T-helper 2 cell treated with Interferon-gamma antibody and Interleukin-4, amounts not matched to agents 100 ng/mL and 5 ng/mL, for 36 hours (primary cell): ENCODE measurements around the gene HAUS7. TPM values are rescaled to one million over a fixed set of nuclear protein-coding genes. Genes with fewer than 3 reads are reported as not detected.

ENCODE experiments used
- intact Hi-C: fragments of 100-400 bp; cut with micrococcal nuclease; formaldehyde crosslinking; loops from one replicate; pipeline ENCODE4 v1.15.1; 2023
- total RNA-seq: library from RNA; stranded (reverse); gene quantifications from 2 replicates; pipeline ENCODE4 v1.2.3, GENCODE V29; 2022

The HAUS7 gene
- total RNA-seq, 1 donor from 2014 or later: 57.5 TPM

GRCh38 chrX:153442463-153442862, 27.9 kb downstream of the HAUS7 start:
- intact Hi-C loops: no loop called here

- intact Hi-C loops: no loop called here
These were observed 28.4 kb downstream of the HAUS7 start for GRCh38 chrX:153441981-153442380.

- intact Hi-C loops: no loop called here
These were observed 29.1 kb downstream of the HAUS7 start for GRCh38 chrX:153441296-153441695.

GRCh38 chrX:153440556-153441135, 29.7 kb downstream of the HAUS7 start:
- intact Hi-C loops: no loop called here

GRCh38 chrX:153439977-153440376, 30.4 kb downstream of the HAUS7 start:
- intact Hi-C loops: no loop called here

- intact Hi-C loops: no loop called here
These were observed 31.8 kb downstream of the HAUS7 start for GRCh38 chrX:153438532-153438931.

GRCh38 chrX:153435845-153436244, 34.5 kb downstream of the HAUS7 start:
- intact Hi-C loops: no loop called here

- intact Hi-C loops: no loop called here
These were observed 35.6 kb downstream of the HAUS7 start for GRCh38 chrX:153434801-153435200.

GRCh38 chrX:153433781-153434285, 36.5 kb downstream of the HAUS7 start:
- intact Hi-C loops: no loop called here

GRCh38 chrX:153433161-153433680, 37.2 kb downstream of the HAUS7 start:
- intact Hi-C loops: no loop called here

- intact Hi-C loops: no loop called here
These were observed 39.6 kb downstream of the HAUS7 start for GRCh38 chrX:153430796-153431195.

- intact Hi-C loops: no loop called here
These were observed 44.2 kb downstream of the HAUS7 start for GRCh38 chrX:153426204-153426603.

- intact Hi-C loops: no loop called here
These were observed 46.7 kb downstream of the HAUS7 start for GRCh38 chrX:153423652-153424051.

GRCh38 chrX:153421856-153422255, 48.5 kb downstream of the HAUS7 start:
- intact Hi-C loops: no loop called here

GRCh38 chrX:153420851-153421599, 49.4 kb downstream of the HAUS7 start:
- intact Hi-C loops: no loop called here

- intact Hi-C loops: no loop called here
These were observed 52.7 kb downstream of the HAUS7 start for GRCh38 chrX:153417637-153418036.

GRCh38 chrX:153416781-153417450, 53.5 kb downstream of the HAUS7 start:
- intact Hi-C loops: no loop called here

GRCh38 chrX:153414856-153415510, 55.4 kb downstream of the HAUS7 start:
- intact Hi-C loops: no loop called here

GRCh38 chrX:153413731-153414130, 56.6 kb downstream of the HAUS7 start:
- intact Hi-C loops: no loop called here

- intact Hi-C loops: no loop called here
These were observed 57.3 kb downstream of the HAUS7 start for GRCh38 chrX:153412746-153413720.
